Measurements from ENCODE around the gene PRKD1. TPM values are rescaled to one million over a fixed set of nuclear protein-coding genes. Genes with fewer than 3 reads are reported as not detected.

The PRKD1 gene
- total and polyA plus RNA-seq, 2 of the 13 experiments (the other 11 are each of a cell fraction or from before 2014, with no cell fraction given) = 0.22 to 1.3 TPM

- TF ChIP-seq ZNF180 (CRISPR knock-in tag; IDR thresholded peaks at IDR 0.05; ENCODE audit: borderline replicate concordance, low read depth) (no peak), ARNT2 (CRISPR knock-in tag; IDR thresholded peaks at IDR 0.05; ENCODE audit: low read depth) (no peak), ZNF343 (CRISPR knock-in tag; IDR thresholded peaks at IDR 0.05) (no peak), NAIF1 (CRISPR knock-in tag; IDR thresholded peaks at IDR 0.05; ENCODE audit: borderline replicate concordance) (no peak), HINFP (CRISPR knock-in tag; IDR thresholded peaks at IDR 0.05; ENCODE audit: low read depth) (no peak), ZNF562 (CRISPR knock-in tag; IDR thresholded peaks at IDR 0.05; ENCODE audit: borderline replicate concordance) (no peak), NCOA1 (CRISPR knock-in tag; IDR thresholded peaks at IDR 0.05) (no peak), NFE2 (CRISPR knock-in tag; IDR thresholded peaks at IDR 0.05) (no peak), SNRNP70 (IDR thresholded peaks at IDR 0.05; ENCODE audit: low read depth, low read length) (no peak), ZNF33B (CRISPR knock-in tag; IDR thresholded peaks at IDR 0.05) (no peak), NRL (CRISPR knock-in tag; IDR thresholded peaks at IDR 0.05; ENCODE audit: borderline replicate concordance) (no peak), ZBTB49 (CRISPR knock-in tag; IDR thresholded peaks at IDR 0.05; ENCODE audit: borderline replicate concordance) (no peak), PRMT3 (CRISPR knock-in tag; IDR thresholded peaks at IDR 0.05; ENCODE audit: borderline replicate concordance, low read depth) (no peak), TERF1 (CRISPR knock-in tag; IDR thresholded peaks at IDR 0.05) (no peak), ZBTB14 (CRISPR knock-in tag; IDR thresholded peaks at IDR 0.05) (no peak)
- no peaks in the 10 kb centered on the region for H3K79me2 ChIP-seq (ENCODE audit: insufficient read depth, low read length)
- 1% methylated on average over 1 of the region's 1 CpG for WGBS (ENCODE audit: low lambda C conversion rate)
- no peaks in the 10 kb centered on the region for H3K36me3 ChIP-seq (replicated peaks in 1 of 2; ENCODE audit: control insufficient read depth in 1 of 2, insufficient read depth in 2 of 2, low read length in 2 of 2)
- H3K9ac ChIP-seq (ENCODE audit: insufficient read depth, low read depth, low read length) = no peak overlapping the region
- no peaks in the 10 kb centered on the region for H3K4me1 ChIP-seq (ENCODE audit: insufficient read depth, low read length)
- no peak overlapping the region for H3K4me3 ChIP-seq (replicated peaks in 1 of 3; ENCODE audit: insufficient read depth in 1 of 3, low read depth in 2 of 3, low read length in 3 of 3)
- intact Hi-C loops (cut with micrococcal nuclease; ENCODE audit: unreplicated experiment) (no loop called here), in situ Hi-C loops (cut with HindIII; ENCODE audit: extremely low pct_ligation_motif_present, low pct_unique_long_range_greater_than_20kb) (no loop called here)
- no peak overlapping the region for H2AFZ ChIP-seq (ENCODE audit: low read length)
- BruUV-seq (replicated peaks) = no TSS peak
- ATAC-seq (no peak), FAIRE-seq (no peak), DNase-seq (ENCODE audit: low spot score) (no peak)
- H3K27ac ChIP-seq (ENCODE audit: extremely low read length, insufficient read depth, low read length) = no peak overlapping the region
- no peak overlapping the region for H3K4me2 ChIP-seq (ENCODE audit: low read depth, low read length)
- H3K27me3 ChIP-seq (ENCODE audit: control insufficient read depth in 1 of 2, insufficient read depth in 2 of 2, low read length in 2 of 2) = no peaks in the 10 kb centered on the region
- H4K20me1 ChIP-seq (ENCODE audit: insufficient read depth, low read length) = no peaks in the 10 kb centered on the region
- ChIA-PET POLR2A (no interaction called here), CTCF (ENCODE audit: low intra/inter-chr PET ratio, low total read pairs) (no interaction called here)
- peaks cover 12% of the 10 kb centered on the region for H3K9me3 ChIP-seq (ENCODE audit: low read length)
Measured at GRCh38 chr14:29528889-29529288, 398.8 kb downstream of the PRKD1 start.

All from HepG2 (cell line).